Stromal cell of bone marrow (primary cell): ENCODE results near the gene SOSTDC1.
"Not testable (repeated sequence)": the region's sequence is repeated elsewhere in the genome, so short reads cannot be mapped to it uniquely, and the experiment has no call there.

ENCODE experiments used
- DNase-seq: peaks from one replicate; pipeline ENCODE4 v3.0.0-alpha.2; 2012; ENCODE audit warnings: low read depth

Gene SOSTDC1

DNA sequence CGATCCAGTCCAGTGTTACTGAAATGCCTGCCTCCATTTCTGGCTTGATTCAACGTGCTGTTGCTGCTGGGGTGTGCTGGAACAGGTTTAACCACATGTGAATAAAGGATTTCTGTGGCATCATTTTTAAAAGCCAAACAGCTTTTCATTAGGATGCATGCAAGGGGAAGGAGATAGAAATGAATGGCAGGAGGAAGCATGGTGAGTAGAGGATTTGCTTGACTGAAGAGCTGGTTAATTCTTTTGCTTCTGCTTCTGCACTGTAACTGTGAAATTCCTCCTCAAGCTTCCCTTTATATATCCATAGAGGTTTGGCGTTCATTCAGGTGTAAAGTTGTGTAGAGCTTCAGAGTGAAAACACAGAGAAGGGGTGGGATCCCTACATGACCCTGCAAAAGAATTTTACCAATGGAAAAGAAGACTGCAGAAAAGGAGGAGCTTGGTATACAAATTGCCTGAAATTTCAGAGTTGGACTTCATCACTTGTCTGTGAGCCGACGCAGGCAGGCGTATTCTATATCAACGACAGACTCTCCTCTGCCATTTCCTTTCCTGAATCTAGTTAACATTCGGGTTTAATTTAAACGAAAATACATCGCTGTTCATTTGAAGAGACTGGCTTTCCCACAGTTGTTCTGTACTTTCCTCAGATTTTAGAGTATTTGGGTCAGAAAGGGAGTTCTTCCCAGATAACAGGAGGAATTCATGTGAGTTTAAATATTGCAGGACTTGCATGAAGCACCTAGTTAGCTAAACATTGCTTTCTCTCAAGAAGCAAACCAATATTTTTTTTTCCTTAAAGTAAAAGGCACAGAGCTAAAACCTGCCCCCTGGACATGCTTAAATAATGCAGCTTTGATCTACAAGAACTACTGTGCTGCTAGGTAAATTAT is at the start of gene SOSTDC1:
SOSTDC1 (minus strand) TSS at position 270 of the 893 bp plus-strand sequence; CDS start at position 200, 70 bp downstream.
- DNase-seq = no peak

- no peak for DNase-seq
Measured at GRCh38 chr7:16514729-16515128, 49.2 kb upstream of the SOSTDC1 start.

- no peak for DNase-seq
Measured at GRCh38 chr7:16514271-16514670, 48.7 kb upstream of the SOSTDC1 start.

DNA sequence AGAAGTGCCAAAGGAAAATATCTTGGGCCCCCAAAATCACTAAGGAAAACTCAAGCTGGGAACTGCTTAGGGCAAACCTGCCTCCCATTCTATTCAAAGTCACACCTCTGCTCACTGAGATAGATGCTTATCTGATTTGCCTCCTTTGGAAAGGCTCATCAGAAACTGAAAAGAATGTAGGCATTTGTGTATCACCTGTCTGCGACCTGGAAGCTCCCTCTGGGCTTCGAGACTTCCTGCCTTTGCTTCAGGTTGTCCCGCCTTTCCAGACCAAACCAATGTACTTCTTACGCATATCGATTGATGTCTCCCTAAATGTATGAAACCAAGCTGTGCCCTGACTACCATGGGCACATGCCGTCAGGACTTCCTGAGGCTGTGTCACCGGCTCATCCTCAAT is 46.6 kb upstream of the SOSTDC1 start:
- DNase-seq = no peak

GRCh38 chr7:16511314-16511713 is 45.8 kb upstream of the SOSTDC1 start:
- DNase-seq = no peak

DNA sequence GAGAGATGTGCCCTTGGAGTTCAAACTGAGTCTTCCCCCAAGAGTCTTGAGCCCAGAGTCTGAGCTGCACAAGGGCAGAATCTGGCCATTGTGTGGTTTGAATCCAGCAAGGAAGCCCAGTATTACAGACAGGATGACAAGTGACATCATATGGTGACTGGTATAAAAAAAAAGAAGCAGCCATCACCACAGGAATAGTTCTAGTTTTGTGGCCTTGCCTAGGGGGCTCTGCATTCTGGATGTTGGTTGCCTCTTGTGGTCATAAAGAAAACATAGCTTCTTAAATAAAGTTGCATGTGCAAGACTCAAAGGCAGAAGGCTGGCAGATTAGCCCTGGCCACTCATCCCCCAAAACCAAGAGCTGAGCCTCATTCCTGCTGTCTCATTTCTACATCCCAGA is 44.3 kb upstream of the SOSTDC1 start:
- no peak for DNase-seq

DNA sequence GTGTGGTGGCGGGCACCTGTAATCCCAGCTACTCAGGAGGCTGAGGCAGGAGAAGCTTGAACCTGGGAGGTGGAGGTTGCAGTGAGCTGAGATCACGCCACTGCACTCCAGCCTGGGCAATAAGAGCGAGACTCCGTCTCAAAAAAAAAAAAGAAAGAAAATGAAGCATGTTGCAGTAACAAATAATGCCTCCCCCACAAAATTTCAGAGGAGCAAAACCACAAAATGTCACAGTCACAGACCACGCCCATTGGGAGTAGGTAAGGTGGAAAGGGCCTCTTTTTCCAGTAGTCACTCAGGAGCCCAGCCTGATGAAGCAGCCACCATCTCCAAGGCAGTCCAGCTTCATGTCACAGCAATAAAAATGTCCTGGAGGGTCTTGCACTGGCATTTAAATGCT is 40.9 kb upstream of the SOSTDC1 start:
- DNase-seq = not testable (repeated sequence)

DNA sequence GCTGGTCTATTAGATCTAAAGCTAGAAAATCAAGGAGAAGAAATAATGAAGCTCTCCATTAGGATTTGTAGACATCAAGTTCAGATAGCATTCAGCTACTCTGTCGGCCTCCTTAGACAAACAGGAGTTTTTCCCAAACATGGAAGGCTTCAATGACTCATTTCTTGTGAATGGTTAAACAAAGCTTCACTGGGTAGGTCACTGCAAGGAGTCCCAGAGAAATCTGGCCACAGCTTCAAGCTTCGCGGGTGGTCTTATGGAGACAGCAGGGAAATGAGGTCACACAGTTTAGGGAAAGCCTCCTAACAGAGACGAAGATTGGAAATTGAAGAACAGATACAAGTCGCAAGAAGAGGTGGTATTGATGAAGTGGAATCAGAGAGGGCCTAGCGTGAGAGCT is 38.5 kb upstream of the SOSTDC1 start:
- no peak for DNase-seq

DNA sequence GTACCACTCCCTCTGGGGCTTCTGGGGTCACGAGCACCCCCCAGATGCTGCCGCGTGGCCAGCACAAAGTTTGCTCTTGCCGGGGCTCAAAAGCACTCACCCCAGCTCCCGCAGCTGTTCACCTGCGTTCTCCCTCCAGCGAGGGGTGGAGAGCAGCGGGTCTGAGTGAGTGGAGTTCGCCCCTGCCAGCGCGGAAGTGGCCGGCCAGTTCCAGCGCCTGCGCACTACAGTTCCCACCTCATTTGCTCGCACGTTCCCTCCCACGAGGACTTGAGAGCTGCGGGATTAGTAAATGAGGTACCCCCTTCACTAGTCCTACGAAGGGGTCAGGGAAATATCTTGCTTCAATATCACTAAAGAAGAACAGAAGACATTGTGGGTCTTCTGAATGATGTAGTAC is 36.8 kb upstream of the SOSTDC1 start:
- no peak for DNase-seq

DNA sequence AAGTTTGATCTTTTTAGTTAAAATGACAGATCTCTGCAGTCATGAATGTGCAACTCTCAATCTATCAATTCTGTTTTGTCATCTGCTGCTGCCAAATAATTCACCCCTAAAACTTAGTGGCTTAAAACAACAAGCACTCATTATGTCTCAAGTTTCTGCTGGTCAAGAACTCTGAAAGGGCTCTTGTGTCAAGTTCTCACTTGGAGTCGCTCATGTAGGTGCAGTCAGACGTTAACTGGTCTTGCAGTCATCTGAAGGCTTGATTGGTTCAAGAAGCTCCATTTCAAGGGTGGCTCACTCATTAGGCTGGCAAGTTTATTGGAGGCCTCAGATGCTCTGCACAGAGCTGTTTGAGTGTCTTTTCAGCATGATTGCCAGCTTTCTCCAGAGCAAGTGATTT is 32.6 kb upstream of the SOSTDC1 start:
- no peak for DNase-seq

GRCh38 chr7:16494955-16495719 is 29.6 kb upstream of the SOSTDC1 start:
- no peak for DNase-seq

- no peak for DNase-seq
Measured at GRCh38 chr7:16494551-16494950, 29.0 kb upstream of the SOSTDC1 start.

- no peak for DNase-seq
Measured at GRCh38 chr7:16493266-16493665, 27.7 kb upstream of the SOSTDC1 start.

- no peak for DNase-seq
Measured at GRCh38 chr7:16492513-16493062, 27.1 kb upstream of the SOSTDC1 start.

GRCh38 chr7:16491148-16491547 is 25.6 kb upstream of the SOSTDC1 start:
- DNase-seq = no peak

DNA sequence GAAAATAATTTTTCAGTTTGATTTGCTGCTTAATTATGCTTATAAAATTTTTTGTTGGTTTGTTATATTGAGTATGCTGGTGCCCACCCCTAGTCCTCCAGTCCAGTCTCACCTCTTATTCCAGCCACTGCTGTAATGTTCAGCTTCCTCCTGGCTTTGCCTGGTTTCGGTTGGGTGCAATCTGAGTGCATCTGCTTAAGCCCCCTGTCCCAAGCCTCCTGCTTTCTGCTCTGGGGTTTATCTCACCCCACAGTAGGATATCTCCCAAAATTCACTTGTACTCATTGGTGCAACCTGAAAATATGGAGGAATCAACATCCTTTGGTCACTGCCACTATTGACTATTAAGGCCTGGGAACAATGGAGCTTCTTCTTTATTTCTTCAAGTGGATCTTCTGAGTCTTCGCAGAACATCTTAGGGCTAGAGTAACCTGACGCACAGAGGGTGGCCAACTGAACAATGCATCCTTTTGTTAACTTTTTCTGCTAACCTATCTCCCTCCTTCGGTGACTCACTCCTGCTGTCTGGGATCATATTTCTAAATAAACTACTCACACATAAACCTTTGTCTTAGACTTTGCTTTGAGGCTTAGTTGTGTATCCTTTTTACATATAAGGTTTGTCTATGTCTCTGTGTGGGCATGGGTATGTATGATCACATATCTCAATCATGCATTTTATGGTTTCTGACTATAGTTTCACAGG is 19.1 kb upstream of the SOSTDC1 start:
- no peak for DNase-seq

DNA sequence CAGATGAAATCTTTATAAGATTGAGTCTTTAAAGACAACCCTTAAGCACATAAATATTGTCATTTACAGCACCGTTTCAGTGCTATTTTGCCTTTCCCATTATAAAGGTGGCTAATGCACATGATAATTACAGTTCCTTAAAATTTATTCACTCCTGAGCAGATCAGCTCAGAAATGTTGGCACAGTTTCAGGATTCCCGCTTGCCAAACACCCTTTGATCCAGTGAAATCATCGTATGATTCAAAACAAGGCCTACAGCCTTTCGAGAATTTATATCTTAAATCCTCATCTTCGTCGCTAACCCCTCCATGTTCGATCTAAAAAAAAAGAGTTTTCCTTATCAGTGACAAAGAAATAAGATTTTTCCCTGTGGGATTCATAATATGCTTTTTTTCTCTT is 14.1 kb upstream of the SOSTDC1 start:
- DNase-seq = no peak

DNA sequence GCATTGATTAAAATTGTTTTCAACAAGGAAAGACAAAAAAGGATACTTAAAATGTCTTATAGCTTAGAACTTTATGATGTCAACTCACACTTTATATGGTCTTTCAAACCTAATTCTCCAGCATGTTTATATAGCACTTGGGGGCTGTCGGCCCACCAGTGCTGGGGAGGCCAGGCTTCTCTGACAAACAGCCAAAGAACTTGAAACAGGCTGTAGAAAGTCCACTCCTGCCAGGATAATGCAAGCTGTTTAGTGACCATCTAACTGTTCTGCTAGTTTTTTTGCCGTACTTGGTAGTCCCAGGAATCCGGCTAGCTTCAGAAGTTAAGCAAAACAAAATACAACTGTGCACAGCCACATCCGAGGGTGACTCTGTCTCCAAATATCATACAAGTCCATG is 13.6 kb upstream of the SOSTDC1 start:
- no peak for DNase-seq

- no peak for DNase-seq
Measured at GRCh38 chr7:16471933-16472332, 6.4 kb upstream of the SOSTDC1 start.

- DNase-seq = no peak
Measured at GRCh38 chr7:16463949-16464715, 1.4 kb downstream of the SOSTDC1 start.

GRCh38 chr7:16463520-16463919 is 2.0 kb downstream of the SOSTDC1 start:
- no peak for DNase-seq
